Neural crest cell (in vitro differentiated cells): ENCODE data around the gene SUCLG2. TPM values are rescaled to one million over a fixed set of nuclear protein-coding genes. Genes with fewer than 3 reads are reported as not detected.

Experiments used
- DNase-seq: peaks from one replicate; pipeline ENCODE4 v3.0.0; 2021; ENCODE audit warnings: low read depth, mixed read lengths, low spot score
- H3K27ac Mint-ChIP-seq: one replicate; pipeline ENCODE4 v1.8.0; 2021; ENCODE audit warnings: mild to moderate bottlenecking, mixed read lengths; ENCODE audit not compliant: unreplicated experiment
- H3K27me3 Mint-ChIP-seq: 2 replicates; pipeline ENCODE4 v1.8.0; 2021; ENCODE audit warnings: low read depth, mild to moderate bottlenecking, mixed read lengths
- H3K36me3 Mint-ChIP-seq: 2 replicates; pipeline ENCODE4 v1.8.0; 2021; ENCODE audit warnings: low read depth, mild to moderate bottlenecking, mixed read lengths
- H3K4me1 Mint-ChIP-seq: 2 replicates; pipeline ENCODE4 v1.8.0; 2021; ENCODE audit warnings: mixed read lengths
- H3K4me3 Mint-ChIP-seq: one replicate; pipeline ENCODE4 v1.8.0; 2021; ENCODE audit warnings: mild to moderate bottlenecking, mixed read lengths
- H3K9me3 Mint-ChIP-seq: 2 replicates; pipeline ENCODE4 v1.8.0; 2021; ENCODE audit warnings: mixed read lengths
- CTCF ChIP-seq: fragments of 200-600 bp; sonication (generic); conservative IDR thresholded peaks from 2 replicates; pipeline ENCODE4 v1.5.0; 2021; ENCODE audit warnings: antibody characterized with exemption, mild to moderate bottlenecking
- total RNA-seq: library from RNA; stranded (reverse); gene quantifications from 2 replicates; pipeline ENCODE4 v1.2.1, GENCODE V29; 2021

Gene SUCLG2
- total RNA-seq, 1 donor from 2014 or later = 36.4 TPM

DNA sequence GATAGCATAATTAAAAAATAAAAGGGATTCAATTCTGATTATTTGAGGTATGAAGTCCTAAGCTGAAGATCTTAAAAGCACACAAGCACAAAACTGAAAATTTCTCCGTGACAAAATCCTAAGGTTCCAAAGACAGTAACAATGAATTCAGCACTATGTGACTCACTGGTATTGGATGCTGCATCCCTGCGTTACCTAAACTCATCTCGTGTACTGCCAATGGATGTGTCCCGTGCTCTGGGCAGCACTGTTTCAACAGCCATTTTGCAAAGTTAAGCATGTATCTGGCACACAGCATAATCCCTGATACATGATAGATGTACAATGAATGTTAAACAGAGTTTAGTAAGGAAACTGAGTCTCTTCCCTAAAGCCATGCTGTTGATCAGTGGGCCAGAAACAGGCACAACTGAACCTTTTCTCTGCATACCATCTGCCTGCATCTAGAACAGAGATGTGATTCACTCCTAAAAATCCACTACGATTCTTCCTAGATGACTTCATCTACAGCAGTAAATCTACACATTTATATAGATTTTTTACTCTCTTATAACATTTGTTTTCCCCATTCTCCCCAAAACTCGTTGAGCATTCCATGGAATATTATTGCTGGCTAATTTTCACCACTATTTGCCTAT, 14.3 kb downstream of the SUCLG2 start:
- H3K9me3 Mint-ChIP-seq = no peaks in the 10 kb centered on the region
- no peak overlapping the region for H3K4me3 Mint-ChIP-seq
- TF ChIP-seq CTCF = no peak
- H3K27me3 Mint-ChIP-seq = no peaks in the 10 kb centered on the region
- peaks cover 8% of the 10 kb centered on the region for H3K36me3 Mint-ChIP-seq
- H3K27ac Mint-ChIP-seq = no peak overlapping the region
- DNase-seq = no peak
- H3K4me1 Mint-ChIP-seq = peaks cover 14% of the 10 kb centered on the region

GRCh38 chr3:67637255-67637900, 17.0 kb downstream of the SUCLG2 start:
- H3K36me3 Mint-ChIP-seq = peaks cover 2% of the 10 kb centered on the region
- H3K4me1 Mint-ChIP-seq = peaks cover 9% of the 10 kb centered on the region
- H3K9me3 Mint-ChIP-seq = no peaks in the 10 kb centered on the region
- no peak for TF ChIP-seq CTCF
- DNase-seq = no peak
- H3K27ac Mint-ChIP-seq = no peak overlapping the region
- no peaks in the 10 kb centered on the region for H3K27me3 Mint-ChIP-seq
- no peak overlapping the region for H3K4me3 Mint-ChIP-seq

DNA sequence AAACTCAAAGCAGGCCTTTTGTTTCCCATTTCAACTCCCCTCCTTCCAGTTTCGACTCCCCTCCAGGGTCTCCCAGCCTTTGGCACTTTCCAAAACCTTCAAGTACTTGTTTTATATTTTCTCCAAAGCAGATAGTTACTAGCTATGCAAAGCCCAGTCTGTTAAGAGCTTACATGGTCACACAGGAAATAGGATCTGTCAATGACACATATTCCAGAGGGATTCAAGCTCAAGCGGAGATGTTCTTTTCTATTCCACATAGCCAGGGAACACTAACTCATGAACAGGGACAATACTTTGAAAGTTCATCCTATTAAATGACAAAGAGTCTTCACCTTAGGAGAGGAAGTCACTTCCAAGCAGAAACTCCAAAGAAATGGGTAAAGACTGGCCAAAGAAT, 18.6 kb downstream of the SUCLG2 start:
- DNase-seq = no peak
- Mint-ChIP-seq H3K4me1 (peaks cover 6% of the 10 kb centered on the region), H3K27me3 (no peaks in the 10 kb centered on the region), H3K27ac (peak overlapping the region; percentile 69), H3K36me3 (no peaks in the 10 kb centered on the region), H3K9me3 (no peaks in the 10 kb centered on the region), H3K4me3 (no peak overlapping the region)
- TF ChIP-seq CTCF = no peak

DNA sequence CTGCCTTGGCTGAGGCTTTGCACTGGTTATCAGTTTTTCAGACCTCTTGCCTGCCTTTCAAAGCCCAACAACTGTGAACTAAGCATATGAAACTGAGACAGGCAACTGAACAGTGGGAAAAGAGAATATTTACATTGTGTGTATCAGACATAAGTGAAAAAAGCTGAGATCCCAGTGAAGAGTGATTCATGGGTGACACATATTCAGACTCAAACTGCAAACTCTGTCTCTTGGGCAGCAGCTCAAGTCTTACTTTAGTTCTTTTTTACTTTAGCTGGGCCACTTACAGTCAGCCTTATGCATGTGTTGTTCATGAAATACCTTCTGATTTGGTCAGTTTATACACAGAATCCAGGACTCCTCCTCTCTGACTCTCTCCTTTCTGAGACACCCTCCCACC, 19.2 kb downstream of the SUCLG2 start:
- H3K27ac Mint-ChIP-seq = no peak overlapping the region

GRCh38 chr3:67630666-67631362, 23.6 kb downstream of the SUCLG2 start:
- no peak overlapping the region for H3K4me3 Mint-ChIP-seq
- peaks cover 5% of the 10 kb centered on the region for H3K9me3 Mint-ChIP-seq
- no peak for DNase-seq
- H3K36me3 Mint-ChIP-seq = peaks cover 12% of the 10 kb centered on the region
- H3K27ac Mint-ChIP-seq = no peak overlapping the region
- no peaks in the 10 kb centered on the region for H3K27me3 Mint-ChIP-seq
- peaks cover 7% of the 10 kb centered on the region for H3K4me1 Mint-ChIP-seq
- no peak for TF ChIP-seq CTCF

More for the DNA sequence above, 19.2 kb downstream of the SUCLG2 start:
- peaks cover 6% of the 10 kb centered on the region for H3K4me1 Mint-ChIP-seq
- no peak overlapping the region for H3K4me3 Mint-ChIP-seq
- H3K9me3 Mint-ChIP-seq = no peaks in the 10 kb centered on the region
- no peaks in the 10 kb centered on the region for H3K36me3 Mint-ChIP-seq
- no peak for DNase-seq
- H3K27me3 Mint-ChIP-seq = no peaks in the 10 kb centered on the region
- TF ChIP-seq CTCF = no peak
